PC-3 (cell line): ENCODE measurements around the gene RRBP1. TPM values are rescaled to one million over a fixed set of nuclear protein-coding genes. Genes with fewer than 3 reads are reported as not detected.
"Not testable (repeated sequence)": the region's sequence is repeated elsewhere in the genome, so short reads cannot be mapped to it uniquely, and the experiment has no call there.

Experiments used
- ATAC-seq: fragments of 200-7000 bp; cut with Tn5 transposase; 2 replicates; pipeline ENCODE4 v1.9.1; 2020; ENCODE audit warnings: mild to moderate bottlenecking, moderate library complexity
- BruUV-seq: library from RNA; stranded (reverse); fragments of 400-500 nt; replicated peaks from 2 replicates; lab custom pipeline; 2021; lab: Mats Ljungman, UMichigan
- CTCF ChIA-PET: fragments of 300-600 bp; sonication (Branson Sonifier 250); formaldehyde crosslinking; loops from one replicate; lab custom pipeline; 2022; ENCODE audit warnings: antibody characterized with exemption; lab: Charles Lee
- POLR2A ChIA-PET: fragments of 300-600 bp; sonication (Branson Sonifier 250); formaldehyde crosslinking; loops from one replicate; lab custom pipeline; 2022; ENCODE audit warnings: antibody characterized with exemption; ENCODE audit not compliant: unreplicated experiment; lab: Charles Lee
- DNase-seq: peaks from one replicate; pipeline ENCODE4 v3.0.0-alpha.2; 2015
- H2AFZ ChIP-seq: fragments of 300-600 bp; sonication (generic); 2 replicates; pipeline ENCODE4 v1.6.0; 2016; ENCODE audit warnings: antibody characterized with exemption, low read length
- H3F3A ChIP-seq: fragments of 300-600 bp; sonication (generic); one replicate; pipeline ENCODE4 v1.6.0; 2017; ENCODE audit warnings: antibody characterized with exemption, low read length, control low read depth, mild to moderate bottlenecking; ENCODE audit not compliant: unreplicated experiment
- H3K27ac ChIP-seq: fragments of 300-600 bp; sonication (generic); 2 replicates; pipeline ENCODE4 v1.5.1; 2016; ENCODE audit warnings: mild to moderate bottlenecking, low read length
- H3K27me3 ChIP-seq: fragments of 300-600 bp; sonication (generic); 2 replicates; pipeline ENCODE4 v1.6.1; 2016; ENCODE audit warnings: low read length, mixed read lengths
- H3K36me3 ChIP-seq: fragments of 300-600 bp; sonication (generic); 2 replicates; pipeline ENCODE4 v1.6.1; 2016; ENCODE audit warnings: low read depth, mixed run types, low read length, mixed read lengths
- H3K4me1 ChIP-seq: fragments of 300-600 bp; sonication (generic); 2 replicates; pipeline ENCODE4 v1.5.1; 2016; ENCODE audit warnings: low read length; ENCODE audit not compliant: insufficient read depth
- H3K4me2 ChIP-seq: fragments of 300-600 bp; sonication (generic); 2 replicates; pipeline ENCODE4 v1.6.0; 2016; ENCODE audit warnings: low read length
- H3K4me3 ChIP-seq: fragments of 300-600 bp; sonication (generic); 2 replicates; pipeline ENCODE4 v1.5.1; 2016; ENCODE audit warnings: mild to moderate bottlenecking, low read length, mixed read lengths
- H3K79me2 ChIP-seq: fragments of 300-600 bp; sonication (generic); 2 replicates; pipeline ENCODE4 v1.6.1; 2017; ENCODE audit warnings: low read length, mixed read lengths
- H3K9ac ChIP-seq: fragments of 300-600 bp; sonication (generic); 2 replicates; pipeline ENCODE4 v1.6.0; 2016; ENCODE audit warnings: mild to moderate bottlenecking, low read length
- H3K9me2 ChIP-seq: fragments of 300-600 bp; sonication (generic); replicated peaks from 2 replicates; pipeline ENCODE4 v1.6.1; 2016; ENCODE audit warnings: mixed run types, low read length, mixed read lengths
- H3K9me3 ChIP-seq: fragments of 300-600 bp; sonication (generic); 2 replicates; pipeline ENCODE4 v1.6.1; 2016; ENCODE audit warnings: low read length, mixed read lengths
- H4K20me1 ChIP-seq: fragments of 300-600 bp; sonication (generic); 2 replicates; pipeline ENCODE4 v1.6.1; 2016; ENCODE audit warnings: low read length, mixed read lengths
- EZH2 ChIP-seq: fragments of 300-600 bp; sonication (generic); IDR thresholded peaks from one replicate; pipeline ENCODE4 v1.6.1; 2017; ENCODE audit warnings: antibody characterized with exemption, mild to moderate bottlenecking, low read length; ENCODE audit not compliant: unreplicated experiment
- EZH2phosphoT487 ChIP-seq: fragments of 300-600 bp; sonication (generic); IDR thresholded peaks from 2 replicates; pipeline ENCODE4 v1.6.1; 2018; ENCODE audit warnings: mild to moderate bottlenecking, antibody characterized with exemption, low read length, borderline replicate concordance
- intact Hi-C: fragments of 100-400 bp; cut with micrococcal nuclease; formaldehyde crosslinking; loops from 2 replicates; pipeline ENCODE4 v1.9.0; 2023
- total RNA-seq: library from RNA; depleted of rRNA; stranded (reverse); fragments of >200 nt; gene quantifications from 2 replicates; pipeline ENCODE4 v1.2.3, GENCODE V29; 2014
- TF ChIP-seq, protein P1 (sequence below): fragments of 300-600 bp; sonication (generic); conservative IDR thresholded peaks from 2 replicates; pipeline ENCODE4 v1.5.1; 2017; ENCODE audit warnings: antibody characterized with exemption, low read depth, mild to moderate bottlenecking, low read length

Gene RRBP1
- total RNA-seq, 1 experiment from 2014 or later, result 176 TPM

- ATAC-seq (no peak), DNase-seq (no peak)
- Histone ChIP-seq H3K36me3 (no peaks in the 10 kb centered on the region), H4K20me1 (no peaks in the 10 kb centered on the region), H3K27me3 (no peaks in the 10 kb centered on the region), H3K27ac (no peak overlapping the region), H3F3A (no peaks in the 10 kb centered on the region), H3K9ac (no peak overlapping the region), H3K9me2 (no peaks in the 10 kb centered on the region), H3K4me2 (no peak overlapping the region), H3K4me3 (no peak overlapping the region), H3K9me3 (no peaks in the 10 kb centered on the region), H2AFZ (no peak overlapping the region), H3K79me2 (no peaks in the 10 kb centered on the region), H3K4me1 (no peaks in the 10 kb centered on the region)
- no TSS peak for BruUV-seq
- ChIA-PET CTCF (no interaction called here), POLR2A (no interaction called here)
- intact Hi-C loops, result no loop called here
- TF ChIP-seq EZH2phosphoT487 (no peak), EZH2 (no peak)
- TF ChIP-seq, protein P1, sequence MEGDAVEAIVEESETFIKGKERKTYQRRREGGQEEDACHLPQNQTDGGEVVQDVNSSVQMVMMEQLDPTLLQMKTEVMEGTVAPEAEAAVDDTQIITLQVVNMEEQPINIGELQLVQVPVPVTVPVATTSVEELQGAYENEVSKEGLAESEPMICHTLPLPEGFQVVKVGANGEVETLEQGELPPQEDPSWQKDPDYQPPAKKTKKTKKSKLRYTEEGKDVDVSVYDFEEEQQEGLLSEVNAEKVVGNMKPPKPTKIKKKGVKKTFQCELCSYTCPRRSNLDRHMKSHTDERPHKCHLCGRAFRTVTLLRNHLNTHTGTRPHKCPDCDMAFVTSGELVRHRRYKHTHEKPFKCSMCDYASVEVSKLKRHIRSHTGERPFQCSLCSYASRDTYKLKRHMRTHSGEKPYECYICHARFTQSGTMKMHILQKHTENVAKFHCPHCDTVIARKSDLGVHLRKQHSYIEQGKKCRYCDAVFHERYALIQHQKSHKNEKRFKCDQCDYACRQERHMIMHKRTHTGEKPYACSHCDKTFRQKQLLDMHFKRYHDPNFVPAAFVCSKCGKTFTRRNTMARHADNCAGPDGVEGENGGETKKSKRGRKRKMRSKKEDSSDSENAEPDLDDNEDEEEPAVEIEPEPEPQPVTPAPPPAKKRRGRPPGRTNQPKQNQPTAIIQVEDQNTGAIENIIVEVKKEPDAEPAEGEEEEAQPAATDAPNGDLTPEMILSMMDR, result no peak
Measured at GRCh38 chr20:17709361-17710293, 27.6 kb upstream of the RRBP1 start.

DNA sequence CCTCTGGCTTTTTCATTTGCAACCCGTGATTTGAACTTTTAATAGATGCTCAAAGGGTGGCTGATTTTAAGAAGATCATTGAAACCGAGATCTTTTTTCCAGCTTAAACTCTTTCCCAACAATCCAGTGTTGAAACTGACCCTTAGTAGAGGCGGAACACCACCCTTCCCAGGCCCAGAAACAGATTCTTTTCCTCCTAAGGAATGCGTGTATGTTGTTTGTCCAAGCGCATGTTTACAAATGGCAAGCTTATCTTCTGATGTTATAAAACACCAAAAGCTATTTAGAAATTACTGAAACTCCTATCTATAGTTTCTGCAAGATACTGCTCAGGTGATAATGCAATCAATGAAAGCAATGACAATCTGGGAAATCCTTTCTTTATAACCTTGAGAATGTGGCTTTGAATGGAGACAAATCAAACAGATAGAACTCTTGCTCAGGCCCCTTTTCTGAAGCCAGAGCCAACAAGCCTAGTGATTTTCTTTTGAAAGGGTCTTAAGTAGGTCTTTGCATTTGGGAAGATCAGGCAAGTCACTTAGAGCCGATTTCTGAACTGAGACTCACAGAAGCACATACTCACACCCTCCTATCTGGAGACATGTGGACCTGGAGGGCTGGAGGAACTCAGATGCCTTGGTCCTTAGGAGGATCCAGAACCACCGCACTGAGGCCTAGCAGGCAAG is 26.8 kb upstream of the RRBP1 start:
- Histone ChIP-seq H3K9ac (no peak overlapping the region), H3K36me3 (no peaks in the 10 kb centered on the region), H3K79me2 (no peaks in the 10 kb centered on the region), H4K20me1 (no peaks in the 10 kb centered on the region), H3K9me2 (no peaks in the 10 kb centered on the region), H3K4me2 (no peak overlapping the region), H2AFZ (no peak overlapping the region), H3K4me1 (no peaks in the 10 kb centered on the region), H3K9me3 (no peaks in the 10 kb centered on the region), H3F3A (no peaks in the 10 kb centered on the region), H3K4me3 (no peak overlapping the region), H3K27ac (no peak overlapping the region), H3K27me3 (no peaks in the 10 kb centered on the region)
- ChIA-PET POLR2A (no interaction called here), CTCF (no interaction called here)
- TF ChIP-seq, protein P1, result no peak
- TF ChIP-seq EZH2phosphoT487, result no peak
- no peak for TF ChIP-seq EZH2
- ATAC-seq, result no peak
- BruUV-seq, result no TSS peak
- intact Hi-C loops, result no loop called here
- DNase-seq, result no peak

DNA sequence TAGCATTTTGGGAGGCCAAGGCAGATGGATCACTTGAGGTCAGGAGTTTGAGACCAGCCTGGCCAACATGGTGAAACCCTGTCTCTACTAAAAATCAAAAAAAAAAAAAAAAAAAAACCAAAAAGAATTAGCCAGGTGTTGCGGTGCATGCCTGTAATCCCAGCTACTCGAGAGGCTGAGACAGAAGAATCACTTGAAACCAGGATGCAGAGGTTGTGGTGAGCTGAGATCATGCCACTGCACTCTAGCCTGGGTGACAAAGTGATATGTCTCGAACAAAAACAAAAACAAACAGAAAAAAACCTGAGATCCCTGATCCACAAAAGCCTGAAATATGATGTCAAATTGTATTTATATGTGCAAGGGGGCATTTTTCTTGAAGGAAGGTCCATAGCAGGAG is 25.9 kb upstream of the RRBP1 start:
- H3F3A ChIP-seq, H3K9me3 ChIP-seq, H4K20me1 ChIP-seq, ATAC-seq, H3K4me3 ChIP-seq, H2AFZ ChIP-seq, intact Hi-C loops, CTCF ChIA-PET, H3K79me2 ChIP-seq, H3K4me2 ChIP-seq, BruUV-seq, H3K9me2 ChIP-seq, H3K9ac ChIP-seq, H3K36me3 ChIP-seq, DNase-seq, H3K4me1 ChIP-seq, POLR2A ChIA-PET, H3K27ac ChIP-seq, H3K27me3 ChIP-seq: not testable (repeated sequence)
